Adipocyte (in vitro differentiated cells): ENCODE results near the gene CDKN2AIP.
"Not testable (repeated sequence)": the region's sequence is repeated elsewhere in the genome, so short reads cannot be mapped to it uniquely, and the experiment has no call there.

Experiments
- DNase-seq: peaks from one replicate; pipeline ENCODE4 v3.0.0-alpha.2; 2015; ENCODE audit warnings: low read depth
- H3K27me3 ChIP-seq: replicated peaks from 2 replicates; pipeline ENCODE4 v1.7.0; 2013; ENCODE audit warnings: mild to moderate bottlenecking, low read length, moderate library complexity; ENCODE audit not compliant: control insufficient read depth, insufficient read depth
- H3K36me3 ChIP-seq: 2 replicates; pipeline ENCODE4 v1.7.0; 2013; ENCODE audit warnings: low read length, mild to moderate bottlenecking, moderate library complexity; ENCODE audit not compliant: control insufficient read depth, insufficient read depth, severe bottlenecking
- H3K4me1 ChIP-seq: 2 replicates; pipeline ENCODE4 v1.7.0; 2013; ENCODE audit warnings: mild to moderate bottlenecking, low read length, moderate library complexity; ENCODE audit not compliant: control insufficient read depth, insufficient read depth
- H3K4me3 ChIP-seq: 2 replicates; pipeline ENCODE4 v1.7.0; 2013; ENCODE audit warnings: mild to moderate bottlenecking, low read length, moderate library complexity
- H3K9ac ChIP-seq: 2 replicates; pipeline ENCODE4 v1.7.0; 2013; ENCODE audit warnings: mild to moderate bottlenecking, low read length, moderate library complexity
- H3K9me3 ChIP-seq: 2 replicates; pipeline ENCODE4 v1.7.0; 2013; ENCODE audit warnings: mild to moderate bottlenecking, low read length, moderate library complexity; ENCODE audit not compliant: control insufficient read depth

CDKN2AIP gene

DNA sequence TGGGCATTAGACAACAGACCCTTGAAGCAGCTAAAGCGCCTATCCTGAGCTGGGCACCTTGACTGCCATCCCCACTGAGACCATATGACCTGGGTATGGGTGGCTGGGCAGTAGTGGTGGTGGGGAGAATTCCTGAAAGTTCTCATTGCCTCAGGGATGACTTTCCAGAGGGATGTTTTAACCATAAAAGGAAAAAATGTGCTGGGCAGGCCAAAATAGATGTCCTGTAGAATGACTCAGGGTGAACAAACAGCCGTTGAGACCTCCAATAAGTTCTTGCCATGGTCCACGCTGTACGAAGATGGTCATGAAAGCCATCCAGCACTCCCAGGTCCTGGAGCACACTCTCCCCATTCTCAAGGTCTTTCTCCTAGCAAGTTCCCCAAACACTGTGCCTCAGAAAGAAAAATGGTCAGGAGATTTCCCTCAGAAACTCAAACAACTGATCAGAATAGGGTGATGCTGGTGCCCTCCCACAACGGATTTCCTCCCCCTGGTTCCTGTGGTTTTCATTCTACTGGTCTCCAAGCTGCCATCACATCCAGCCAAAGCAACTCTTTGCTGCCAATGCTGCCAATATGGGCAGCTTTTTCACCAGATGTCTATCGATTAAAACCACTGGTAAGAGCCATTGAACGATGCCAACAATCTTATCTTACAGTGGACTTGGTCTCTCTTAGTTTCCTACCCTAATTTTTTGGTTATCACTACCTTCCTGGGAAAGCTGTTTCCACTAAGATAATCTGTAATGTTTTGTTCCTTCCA, 11.2 kb downstream of the CDKN2AIP start:
- no peaks in the 10 kb centered on the region for H3K9me3 ChIP-seq
- no peak for DNase-seq

DNA sequence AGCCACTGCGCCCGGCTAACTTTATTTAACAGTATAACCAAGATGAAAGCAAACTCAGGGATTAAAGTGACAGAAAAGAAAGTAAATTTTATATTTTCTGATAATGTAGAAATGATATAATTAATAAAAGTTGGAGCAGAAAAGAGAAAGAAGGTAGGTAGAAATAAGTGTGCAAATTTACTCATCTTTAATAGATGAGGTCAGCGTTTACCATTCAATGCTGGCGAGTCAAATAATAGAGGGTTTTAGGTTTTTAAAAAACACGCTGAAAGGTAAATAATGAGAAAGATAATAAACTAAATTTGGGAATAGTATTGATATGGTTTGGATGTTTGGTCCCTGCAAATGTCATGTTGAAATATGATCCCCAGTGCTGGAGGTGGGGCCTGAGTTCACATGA, 13.6 kb downstream of the CDKN2AIP start:
- no peaks in the 10 kb centered on the region for H3K9me3 ChIP-seq
- no peak overlapping the region for H3K9ac ChIP-seq
- peaks cover 6% of the 10 kb centered on the region for H3K36me3 ChIP-seq
- H3K4me3 ChIP-seq = no peak overlapping the region
- H3K27me3 ChIP-seq = no peaks in the 10 kb centered on the region
- no peak for DNase-seq
- H3K4me1 ChIP-seq = no peaks in the 10 kb centered on the region

More for the DNA sequence above, 11.2 kb downstream of the CDKN2AIP start:
- Histone ChIP-seq H3K4me1 (no peaks in the 10 kb centered on the region), H3K27me3 (no peaks in the 10 kb centered on the region), H3K9ac (no peak overlapping the region), H3K4me3 (no peak overlapping the region), H3K36me3 (peaks cover 23% of the 10 kb centered on the region)

DNA sequence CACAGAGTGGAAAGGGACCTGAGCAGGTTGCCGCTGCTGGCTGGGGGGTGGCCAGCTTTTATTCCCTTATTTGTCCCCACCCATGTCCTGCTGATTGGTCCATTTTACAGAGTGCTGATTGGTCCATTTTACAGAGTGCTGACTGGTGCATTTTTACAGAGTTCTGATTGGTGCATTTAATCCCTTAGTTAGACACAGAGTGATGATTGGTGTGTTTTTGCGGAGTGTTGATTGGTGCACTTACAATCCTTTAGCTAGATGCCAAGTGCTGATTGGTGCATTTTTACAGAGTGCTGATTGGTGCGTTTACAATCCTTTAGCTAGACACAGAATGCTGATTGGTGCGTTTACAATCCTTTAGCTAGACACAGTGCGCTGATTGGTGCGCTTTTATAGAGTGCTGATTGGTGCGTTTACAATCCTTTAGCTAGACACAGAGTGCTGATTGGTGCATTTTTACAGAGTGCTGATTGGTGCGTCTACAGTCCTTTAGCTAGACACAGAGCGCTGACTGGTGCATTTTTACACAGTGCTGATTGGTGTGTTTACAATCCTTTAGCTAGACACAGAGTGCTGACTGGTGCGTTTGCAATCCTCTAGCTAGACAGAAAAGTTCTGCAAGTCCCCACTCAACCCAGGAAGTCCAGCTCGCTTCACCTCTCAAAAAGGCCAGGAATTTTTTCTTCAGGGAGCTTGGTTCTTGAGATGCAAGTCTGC, 19.6 kb downstream of the CDKN2AIP start:
- not testable (repeated sequence) for DNase-seq, H3K36me3 ChIP-seq, H3K27me3 ChIP-seq, H3K9ac ChIP-seq, H3K9me3 ChIP-seq, H3K4me3 ChIP-seq
- H3K4me1 ChIP-seq = peaks cover 11% of the 10 kb centered on the region

DNA sequence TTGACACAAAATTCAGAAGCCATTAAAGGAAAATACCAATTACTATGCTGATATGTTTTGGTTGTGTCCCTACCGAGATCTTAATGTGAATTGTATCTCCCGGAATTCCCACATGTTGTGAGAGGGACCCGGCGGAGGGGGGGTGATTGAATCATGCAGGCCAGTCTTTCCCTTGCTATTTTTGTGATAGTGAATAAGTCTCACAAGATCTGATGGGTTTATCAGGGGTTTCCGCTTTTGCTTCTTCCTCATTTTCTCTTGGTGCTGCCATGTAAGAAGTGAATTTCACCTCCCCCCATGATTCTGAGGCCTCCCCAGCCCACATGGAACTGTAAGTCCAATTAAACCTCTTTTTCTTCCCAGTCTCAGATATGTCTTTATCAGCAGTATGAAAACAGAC, 21.4 kb downstream of the CDKN2AIP start:
- not testable (repeated sequence) for H3K27me3 ChIP-seq, H3K9me3 ChIP-seq, H3K4me3 ChIP-seq, H3K36me3 ChIP-seq, DNase-seq, H3K9ac ChIP-seq
- peaks cover 16% of the 10 kb centered on the region for H3K4me1 ChIP-seq

DNA sequence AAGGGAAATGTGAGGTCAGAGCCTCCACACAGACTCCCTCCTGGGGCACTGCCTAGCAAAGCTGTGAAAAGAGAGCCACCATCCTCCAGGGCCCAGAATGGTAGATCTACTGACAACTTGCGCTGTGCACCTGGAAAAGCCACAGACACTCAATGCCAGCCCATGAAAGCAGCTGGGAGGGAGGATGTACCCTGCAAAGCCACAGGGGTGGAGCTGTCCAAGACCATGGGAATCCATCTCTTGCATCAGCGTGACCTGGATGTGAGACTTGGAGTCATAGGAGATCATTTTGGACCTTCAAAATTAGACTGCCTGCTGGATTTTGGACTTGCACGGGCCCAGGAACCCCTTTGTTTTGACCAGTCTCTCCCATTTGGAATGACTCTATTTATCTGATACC, 22.8 kb downstream of the CDKN2AIP start:
- no peak overlapping the region for H3K4me3 ChIP-seq
- H3K9ac ChIP-seq = no peak overlapping the region
- no peak for DNase-seq
- H3K36me3 ChIP-seq = no peaks in the 10 kb centered on the region
- H3K27me3 ChIP-seq = no peaks in the 10 kb centered on the region
- no peaks in the 10 kb centered on the region for H3K9me3 ChIP-seq
- peaks cover 26% of the 10 kb centered on the region for H3K4me1 ChIP-seq

- no peaks in the 10 kb centered on the region for H3K36me3 ChIP-seq
- H3K27me3 ChIP-seq = no peaks in the 10 kb centered on the region
- peaks cover 29% of the 10 kb centered on the region for H3K4me1 ChIP-seq
- peak; percentile 51 for DNase-seq
- H3K4me3 ChIP-seq = peak overlapping the region; percentile 36
- no peak overlapping the region for H3K9ac ChIP-seq
- H3K9me3 ChIP-seq = no peaks in the 10 kb centered on the region
These were observed 24.0 kb downstream of the CDKN2AIP start for GRCh38 chr4:183468210-183469095.

DNA sequence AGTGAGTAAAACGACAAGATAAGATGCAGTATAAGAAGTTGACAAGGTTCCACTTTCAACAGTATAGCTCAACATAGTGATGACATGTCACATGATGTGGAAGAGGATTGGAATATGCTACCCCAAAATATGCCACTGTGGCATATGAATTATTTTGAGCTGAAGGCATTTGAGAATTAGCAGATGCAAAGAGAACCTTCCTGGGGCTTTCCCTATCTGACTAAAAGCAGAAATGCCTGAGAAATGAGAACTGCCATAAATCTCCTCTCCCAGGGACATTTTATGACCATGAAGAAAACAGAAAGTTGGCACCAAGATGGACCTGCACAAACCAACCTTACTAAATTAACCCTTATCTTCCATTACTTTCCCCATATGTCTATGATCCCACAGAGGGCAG, 24.8 kb downstream of the CDKN2AIP start:
- Histone ChIP-seq H3K4me3 (peak overlapping the region; percentile 36), H3K9ac (no peak overlapping the region)

DNA sequence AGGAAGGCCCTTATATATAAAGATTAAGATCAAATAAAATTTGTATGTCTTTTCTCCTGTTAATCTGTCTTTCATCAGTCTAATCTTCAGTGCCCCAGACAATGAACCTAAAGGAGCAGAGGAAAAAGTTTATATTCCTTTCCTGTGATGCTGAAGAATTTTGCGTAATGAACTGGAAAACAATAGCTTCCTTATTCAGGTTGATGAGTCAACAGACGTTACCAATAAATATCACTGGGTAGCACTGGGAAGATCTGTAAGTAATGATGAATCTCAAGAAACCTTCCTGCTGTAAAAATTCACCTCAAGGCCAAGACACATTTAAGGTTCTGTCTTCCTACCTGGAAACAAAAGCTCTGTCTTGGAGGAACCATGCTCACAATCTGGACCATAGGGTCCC, 25.5 kb downstream of the CDKN2AIP start:
- no peaks in the 10 kb centered on the region for H3K9me3 ChIP-seq
- no peak for DNase-seq

More for the DNA sequence above, 24.8 kb downstream of the CDKN2AIP start:
- no peak for DNase-seq
- Histone ChIP-seq H3K27me3 (no peaks in the 10 kb centered on the region), H3K4me1 (peaks cover 29% of the 10 kb centered on the region), H3K36me3 (no peaks in the 10 kb centered on the region), H3K9me3 (no peaks in the 10 kb centered on the region)

GRCh38 chr4:183470821-183471220, 26.4 kb downstream of the CDKN2AIP start:
- H3K4me3 ChIP-seq = peak overlapping the region; percentile 69
- peaks cover 29% of the 10 kb centered on the region for H3K4me1 ChIP-seq
- no peaks in the 10 kb centered on the region for H3K27me3 ChIP-seq
- no peaks in the 10 kb centered on the region for H3K9me3 ChIP-seq
- H3K9ac ChIP-seq = peak overlapping the region; percentile 75
- no peaks in the 10 kb centered on the region for H3K36me3 ChIP-seq
- DNase-seq = no peak

More for the DNA sequence above, 25.5 kb downstream of the CDKN2AIP start:
- Histone ChIP-seq H3K4me3 (no peak overlapping the region), H3K36me3 (no peaks in the 10 kb centered on the region), H3K27me3 (no peaks in the 10 kb centered on the region), H3K4me1 (peaks cover 29% of the 10 kb centered on the region), H3K9ac (no peak overlapping the region)

- peaks cover 29% of the 10 kb centered on the region for H3K4me1 ChIP-seq
- no peaks in the 10 kb centered on the region for H3K9me3 ChIP-seq
- no peaks in the 10 kb centered on the region for H3K36me3 ChIP-seq
- peak; percentile 96 for DNase-seq
- H3K9ac ChIP-seq = peak overlapping the region; percentile 75
- H3K4me3 ChIP-seq = no peak overlapping the region
- no peaks in the 10 kb centered on the region for H3K27me3 ChIP-seq
These were observed 27.7 kb downstream of the CDKN2AIP start for GRCh38 chr4:183471946-183472708.
